ENCODE data around the gene ERCC8. TPM values are rescaled to one million over a fixed set of nuclear protein-coding genes. Genes with fewer than 3 reads are reported as not detected.

Gene ERCC8
- total RNA-seq, 1 experiment from 2014 or later = 15.1 TPM

DNA sequence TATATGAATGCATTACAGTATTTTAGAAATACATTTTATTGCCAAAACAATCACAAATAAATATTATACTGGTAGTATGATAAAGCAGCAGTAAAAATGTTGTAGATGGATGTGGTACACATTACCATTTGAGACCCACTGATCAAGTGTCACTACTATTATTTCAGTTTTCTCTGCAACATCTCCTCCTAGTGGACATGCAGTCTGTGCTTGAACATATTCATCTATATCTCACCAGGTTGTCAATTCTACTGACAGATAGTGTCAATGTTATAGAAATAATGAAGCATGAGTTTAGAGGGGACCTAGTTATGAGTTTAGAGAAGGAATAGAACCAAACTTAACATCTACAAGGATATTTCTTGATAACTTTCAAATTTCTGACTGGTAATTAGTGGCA lies 61.6 kb downstream of the ERCC8 start:
- ChIA-PET POLR2A (interaction anchor here (0.6 kb wide), 1 partner anchor 33 kb away, joined by 4 read pairs; no protein-coding TSS in a partner anchor), RAD21 (ENCODE audit: low non-redundant PET in 1 of 2, low total read pairs in 2 of 2, uncharacterized antibody in 2 of 2, unreplicated experiment in 2 of 2) (no interaction called here), CTCF (no interaction called here)
- Histone ChIP-seq H3K9ac (ENCODE audit: low read length) (no peak overlapping the region), H3K27me3 (ENCODE audit: insufficient read depth, low read length) (no peaks in the 10 kb centered on the region), H4K20me1 (ENCODE audit: insufficient read depth) (no peaks in the 10 kb centered on the region), H3K27ac (ENCODE audit: low read depth, low read length) (no peak overlapping the region), H3K9me3 (ENCODE audit: control insufficient read depth in 1 of 2, insufficient read depth in 1 of 2, low read depth in 1 of 2, low read length in 2 of 2) (no peaks in the 10 kb centered on the region), H3K36me3 (ENCODE audit: control insufficient read depth in 1 of 2, insufficient read depth in 2 of 2, low read length in 2 of 2) (no peaks in the 10 kb centered on the region), H3K4me3 (replicated peaks in 1 of 2; ENCODE audit: low read depth in 1 of 2, low read length in 2 of 2) (no peak overlapping the region), H2AFZ (ENCODE audit: low read depth, low read length, poor library complexity, severe bottlenecking) (no peak overlapping the region), H3K4me1 (ENCODE audit: control insufficient read depth in 1 of 2, insufficient read depth in 2 of 2, low read length in 2 of 2) (no peaks in the 10 kb centered on the region), H3K9me2 (ENCODE audit: insufficient read depth) (no peaks in the 10 kb centered on the region), H3K79me2 (ENCODE audit: insufficient read depth, low read length) (no peaks in the 10 kb centered on the region), H3K4me2 (ENCODE audit: low read length) (no peak overlapping the region)
- no TSS peak for BruUV-seq (replicated peaks)
- intact Hi-C loops (cut with micrococcal nuclease) = loop anchor here (1.0 kb wide), 1 partner anchor 206 kb away; no protein-coding TSS in a partner anchor
- peak; percentile 6 for DNase-seq (ENCODE audit: low read depth, low spot score)
- peak; percentile 66 for ATAC-seq
- TF ChIP-seq RAD21 (IDR thresholded peaks at IDR 0.05; ENCODE audit: low read depth) (peak; percentile 65), CBX3 (IDR thresholded peaks at IDR 0.05; ENCODE audit: low read depth) (no peak), TCF7L2 (IDR thresholded peaks at IDR 0.05; ENCODE audit: borderline replicate concordance, extremely low read depth, insufficient read depth, insufficient read length) (no peak)
- TF ChIP-seq, protein P1, sequence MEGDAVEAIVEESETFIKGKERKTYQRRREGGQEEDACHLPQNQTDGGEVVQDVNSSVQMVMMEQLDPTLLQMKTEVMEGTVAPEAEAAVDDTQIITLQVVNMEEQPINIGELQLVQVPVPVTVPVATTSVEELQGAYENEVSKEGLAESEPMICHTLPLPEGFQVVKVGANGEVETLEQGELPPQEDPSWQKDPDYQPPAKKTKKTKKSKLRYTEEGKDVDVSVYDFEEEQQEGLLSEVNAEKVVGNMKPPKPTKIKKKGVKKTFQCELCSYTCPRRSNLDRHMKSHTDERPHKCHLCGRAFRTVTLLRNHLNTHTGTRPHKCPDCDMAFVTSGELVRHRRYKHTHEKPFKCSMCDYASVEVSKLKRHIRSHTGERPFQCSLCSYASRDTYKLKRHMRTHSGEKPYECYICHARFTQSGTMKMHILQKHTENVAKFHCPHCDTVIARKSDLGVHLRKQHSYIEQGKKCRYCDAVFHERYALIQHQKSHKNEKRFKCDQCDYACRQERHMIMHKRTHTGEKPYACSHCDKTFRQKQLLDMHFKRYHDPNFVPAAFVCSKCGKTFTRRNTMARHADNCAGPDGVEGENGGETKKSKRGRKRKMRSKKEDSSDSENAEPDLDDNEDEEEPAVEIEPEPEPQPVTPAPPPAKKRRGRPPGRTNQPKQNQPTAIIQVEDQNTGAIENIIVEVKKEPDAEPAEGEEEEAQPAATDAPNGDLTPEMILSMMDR (IDR thresholded peaks at IDR 0.05 in 2 of 3, conservative IDR thresholded peaks at IDR 0.05 in 1 of 3; ENCODE audit: borderline replicate concordance in 1 of 3, insufficient read depth in 1 of 3, low read depth in 2 of 3, low read length in 2 of 3) = peak; percentile 31 to 73 (median 63); a peak in 5 of 6 replicates

DNA sequence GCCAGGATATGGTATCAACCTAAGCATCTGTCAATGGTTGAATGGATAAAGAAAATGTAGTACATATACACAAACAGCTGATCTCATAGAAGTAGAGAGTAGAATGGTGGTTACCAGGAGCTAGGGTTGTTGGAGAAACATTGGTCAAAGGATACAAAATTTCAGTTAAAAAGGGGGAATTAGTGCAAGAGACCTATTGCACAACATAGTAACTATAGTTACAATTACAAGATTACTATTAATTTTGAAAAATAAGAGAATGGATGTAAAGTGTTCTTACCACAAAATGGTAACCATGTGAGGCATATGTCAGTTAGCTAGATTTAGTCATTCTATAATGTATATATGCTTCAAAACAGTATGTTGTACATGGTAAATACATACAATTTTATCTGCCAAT lies 72.0 kb downstream of the ERCC8 start:
- H3K79me2 ChIP-seq (ENCODE audit: insufficient read depth, low read length) = no peaks in the 10 kb centered on the region
- H3K9ac ChIP-seq (ENCODE audit: low read length) = no peak overlapping the region
- H3K4me2 ChIP-seq (ENCODE audit: low read length) = no peak overlapping the region
- ChIA-PET POLR2A (no interaction called here), CTCF (no interaction called here), RAD21 (ENCODE audit: low non-redundant PET in 1 of 2, low total read pairs in 2 of 2, uncharacterized antibody in 2 of 2, unreplicated experiment in 2 of 2) (no interaction called here)
- no peak overlapping the region for H2AFZ ChIP-seq (ENCODE audit: low read depth, low read length, poor library complexity, severe bottlenecking)
- H3K9me2 ChIP-seq (ENCODE audit: insufficient read depth) = no peaks in the 10 kb centered on the region
- H3K4me3 ChIP-seq (replicated peaks in 1 of 2; ENCODE audit: low read depth in 1 of 2, low read length in 2 of 2) = no peak overlapping the region
- intact Hi-C loops (cut with micrococcal nuclease) = no loop called here
- H3K4me1 ChIP-seq (ENCODE audit: control insufficient read depth in 1 of 2, insufficient read depth in 2 of 2, low read length in 2 of 2) = no peaks in the 10 kb centered on the region
- ATAC-seq = no peak
- H3K27ac ChIP-seq (ENCODE audit: low read depth, low read length) = no peak overlapping the region
- no peaks in the 10 kb centered on the region for H3K27me3 ChIP-seq (ENCODE audit: insufficient read depth, low read length)
- DNase-seq (ENCODE audit: low read depth, low spot score) = no peak
- H3K9me3 ChIP-seq (ENCODE audit: control insufficient read depth in 1 of 2, insufficient read depth in 1 of 2, low read depth in 1 of 2, low read length in 2 of 2) = peaks cover 5 to 10% of the 10 kb centered on the region in 2 experiments; a peak in 2 of 4 replicates
- BruUV-seq (replicated peaks) = no TSS peak
- no peaks in the 10 kb centered on the region for H4K20me1 ChIP-seq (ENCODE audit: insufficient read depth)
- TF ChIP-seq ATF3 (IDR thresholded peaks at IDR 0.05) = no peak
- TF ChIP-seq ELF1 (IDR thresholded peaks at IDR 0.05; ENCODE audit: borderline replicate concordance, low read depth) = no peak
- TF ChIP-seq ZNF274 (IDR thresholded peaks at IDR 0.05; ENCODE audit: low read depth, low read length) = no peak
- TF ChIP-seq SRF (IDR thresholded peaks at IDR 0.05; ENCODE audit: low read depth) = no peak
- no peak for TF ChIP-seq POLR2A (IDR thresholded peaks at IDR 0.05; ENCODE audit: borderline replicate concordance, extremely low read depth, insufficient read depth, insufficient read length)
- TF ChIP-seq, protein P2, sequence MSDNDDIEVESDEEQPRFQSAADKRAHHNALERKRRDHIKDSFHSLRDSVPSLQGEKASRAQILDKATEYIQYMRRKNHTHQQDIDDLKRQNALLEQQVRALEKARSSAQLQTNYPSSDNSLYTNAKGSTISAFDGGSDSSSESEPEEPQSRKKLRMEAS (IDR thresholded peaks at IDR 0.05) = no peak
- TF ChIP-seq CBX3 (IDR thresholded peaks at IDR 0.05; ENCODE audit: low read depth) = no peak
- TF ChIP-seq POLR2AphosphoS5 (IDR thresholded peaks at IDR 0.05; ENCODE audit: low read depth, low read length) = no peak
- TF ChIP-seq FOSL1 (IDR thresholded peaks at IDR 0.05; ENCODE audit: low read depth) = no peak
- TF ChIP-seq TCF7L2 (IDR thresholded peaks at IDR 0.05; ENCODE audit: borderline replicate concordance, extremely low read depth, insufficient read depth, insufficient read length) = no peak
- TF ChIP-seq RAD21 (IDR thresholded peaks at IDR 0.05; ENCODE audit: low read depth) = no peak
- no peak for TF ChIP-seq YY1 (IDR thresholded peaks at IDR 0.05; ENCODE audit: extremely low read depth, insufficient replicate concordance, low read depth, low read length)
- TF ChIP-seq SP1 (IDR thresholded peaks at IDR 0.05; ENCODE audit: low read depth) = no peak
- no peak for TF ChIP-seq EGR1 (IDR thresholded peaks at IDR 0.05; ENCODE audit: low read depth)
- no peak for TF ChIP-seq ZBTB33 (IDR thresholded peaks at IDR 0.05; ENCODE audit: extremely low read depth, insufficient replicate concordance, low read length)
- no peaks in the 10 kb centered on the region for H3K36me3 ChIP-seq (ENCODE audit: control insufficient read depth in 1 of 2, insufficient read depth in 2 of 2, low read length in 2 of 2)
